ENCODE data around the gene HAL. TPM values are rescaled to one million over a fixed set of nuclear protein-coding genes. Genes with fewer than 3 reads are reported as not detected.
A peak's percentile ranks its signal among the peaks of the same experiment; 100 is the strongest.

The HAL gene
- total and polyA plus RNA-seq, 12 donors, result 0.13 to 0.40 (median 0.20) TPM; not detected in 4

GRCh38 chr12:95944108-95944704 is 51.9 kb downstream of the HAL start:
- no peaks in the 10 kb centered on the region for H3K27me3 ChIP-seq
- peak overlapping the region in 1 of 4 donors; percentile 78 for H3K4me3 ChIP-seq
- WGBS, 4 donors, result 55 to 73% (median 66%) methylated on average over 10 of the region's 10 CpGs
- TF ChIP-seq CTCF (IDR thresholded peaks at IDR 0.05), result no peak
- no peak for TF ChIP-seq POLR2A (IDR thresholded peaks at IDR 0.05)
- H3K36me3 ChIP-seq (replicated peaks in 1 of 2), result no peaks in the 10 kb centered on the region
- H3K4me1 ChIP-seq (replicated peaks in 1 of 2), result peaks cover 0 to 29% of the 10 kb centered on the region in 2 donors
- DNase-seq, result peak in 4 of 7 donors; percentile 26 to 51 (median 36)
- H3K9me3 ChIP-seq (replicated peaks in 1 of 3), result no peaks in the 10 kb centered on the region
- intact Hi-C loops (cut with DNase I), result no loop called here
- H3K27ac ChIP-seq, result peak overlapping the region in 2 of 5 donors; percentile 96 to 97

- H3K4me1 ChIP-seq (replicated peaks in 1 of 2), result peaks cover 0 to 29% of the 10 kb centered on the region in 2 donors
- intact Hi-C loops (cut with DNase I), result no loop called here
- H3K9me3 ChIP-seq (replicated peaks in 1 of 3), result no peaks in the 10 kb centered on the region
- WGBS, 4 donors, result 1 to 2% (median 1%) methylated on average over 15 to 38 of the region's 38 CpGs; no CpG with 5 or more reads in 1 of the 4 donors
- H3K27me3 ChIP-seq, result no peaks in the 10 kb centered on the region
- peak within 1 kb of the TSS in 3 of 4 donors; percentile 61 to 78 (median 75) for H3K4me3 ChIP-seq
- DNase-seq, result peak; percentile 51 to 76 (median 56)
- TF ChIP-seq POLR2A (IDR thresholded peaks at IDR 0.05) (peak in 1 of 2 donors; percentile 29), CTCF (IDR thresholded peaks at IDR 0.05) (peak in 5 of 6 experiments; percentile 21 to 54 (median 24))
- no peaks in the 10 kb centered on the region for H3K36me3 ChIP-seq (replicated peaks in 1 of 2)
- H3K27ac ChIP-seq, result peak within 1 kb of the TSS; percentile 72 to 97 (median 92)
Observed at GRCh38 chr12:95943330-95943842, 52.8 kb downstream of the HAL start, which contains the start of gene AMDHD1. Gene AMDHD1 (plus strand): TSS chr12:95943331. CDS start chr12:95943399, 68 bp downstream.

GRCh38 chr12:95942524-95943329 is 53.4 kb downstream of the HAL start, which contains the start of gene CCDC38:
Gene CCDC38 (minus strand): TSS chr12:95942614. CDS start chr12:95936509, 6,105 bp downstream.
- DNase-seq, result peak; percentile 89 to 95 (median 91)
- H3K4me3 ChIP-seq, result peak within 1 kb of the TSS in 3 of 4 donors; percentile 61 to 78 (median 75)
- H3K27me3 ChIP-seq, result no peaks in the 10 kb centered on the region
- H3K4me1 ChIP-seq (replicated peaks in 1 of 2), result peaks cover 0 to 29% of the 10 kb centered on the region in 2 donors
- H3K36me3 ChIP-seq (replicated peaks in 1 of 2), result no peaks in the 10 kb centered on the region
- H3K27ac ChIP-seq, result peak within 1 kb of the TSS; percentile 72 to 97 (median 92)
- intact Hi-C loops (cut with DNase I), result no loop called here
- WGBS, 4 donors, result 0 to 2% (median 1%) methylated on average over 12 to 51 of the region's 51 CpGs
- TF ChIP-seq POLR2A (IDR thresholded peaks at IDR 0.05) (peak; percentile 38 to 61), CTCF (IDR thresholded peaks at IDR 0.05) (no peak)
- no peaks in the 10 kb centered on the region for H3K9me3 ChIP-seq (replicated peaks in 1 of 3)

- intact Hi-C loops (cut with DNase I), result no loop called here
- 8 to 19% (median 15%) methylated on average over 8 to 13 of the region's 13 CpGs for WGBS, 4 donors
- Histone ChIP-seq H3K36me3 (replicated peaks in 1 of 2) (no peaks in the 10 kb centered on the region), H3K9me3 (replicated peaks in 1 of 3) (no peaks in the 10 kb centered on the region), H3K27me3 (no peaks in the 10 kb centered on the region), H3K4me1 (replicated peaks in 1 of 2) (peaks cover 0 to 29% of the 10 kb centered on the region in 2 donors), H3K4me3 (peak overlapping the region in 3 of 4 donors; percentile 0 to 78 (median 61)), H3K27ac (peak overlapping the region; percentile 72 to 97 (median 92))
- peak in 1 of 7 donors; percentile 77 for DNase-seq
- TF ChIP-seq CTCF (IDR thresholded peaks at IDR 0.05), result no peak
- no peak for TF ChIP-seq POLR2A (IDR thresholded peaks at IDR 0.05)
Observed at GRCh38 chr12:95942101-95942523, 54.0 kb downstream of the HAL start.
